ENCODE measurements around the gene ITGA6.

ITGA6 gene

GRCh38 chr2:172442072-172442895 is 14.9 kb downstream of the ITGA6 start:
- DNase-seq: peak; percentile 27

GRCh38 chr2:172445851-172446250 is 18.5 kb downstream of the ITGA6 start:
- DNase-seq: no peak

DNA sequence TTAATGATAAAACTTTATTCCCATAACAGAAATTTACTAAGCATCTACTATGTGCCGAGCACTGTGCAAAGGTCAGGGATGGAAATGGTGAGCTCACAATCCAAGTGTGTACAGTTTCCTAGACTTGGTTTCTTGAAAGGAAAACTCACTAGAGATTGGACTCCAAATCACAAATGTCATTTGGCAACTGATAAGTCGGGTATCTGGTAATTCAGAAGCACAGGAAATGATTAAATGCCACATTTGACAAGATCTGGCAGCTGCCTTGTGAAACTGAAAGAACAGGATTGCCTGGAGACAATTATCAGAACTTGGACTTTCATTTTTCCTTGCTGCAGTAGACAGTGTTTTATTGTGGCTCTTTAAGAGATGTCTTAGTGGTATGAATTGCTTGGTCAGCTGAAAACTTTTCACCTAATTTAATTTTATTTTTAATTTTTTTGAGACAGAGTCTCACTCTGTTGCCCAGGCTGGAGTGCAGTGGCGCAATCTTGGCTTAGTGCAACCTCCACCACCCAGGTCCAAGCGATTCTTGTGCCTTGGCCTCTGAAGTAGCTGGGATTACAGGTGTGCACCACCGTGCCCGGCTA is 19.2 kb downstream of the ITGA6 start:
- no peak for DNase-seq

DNA sequence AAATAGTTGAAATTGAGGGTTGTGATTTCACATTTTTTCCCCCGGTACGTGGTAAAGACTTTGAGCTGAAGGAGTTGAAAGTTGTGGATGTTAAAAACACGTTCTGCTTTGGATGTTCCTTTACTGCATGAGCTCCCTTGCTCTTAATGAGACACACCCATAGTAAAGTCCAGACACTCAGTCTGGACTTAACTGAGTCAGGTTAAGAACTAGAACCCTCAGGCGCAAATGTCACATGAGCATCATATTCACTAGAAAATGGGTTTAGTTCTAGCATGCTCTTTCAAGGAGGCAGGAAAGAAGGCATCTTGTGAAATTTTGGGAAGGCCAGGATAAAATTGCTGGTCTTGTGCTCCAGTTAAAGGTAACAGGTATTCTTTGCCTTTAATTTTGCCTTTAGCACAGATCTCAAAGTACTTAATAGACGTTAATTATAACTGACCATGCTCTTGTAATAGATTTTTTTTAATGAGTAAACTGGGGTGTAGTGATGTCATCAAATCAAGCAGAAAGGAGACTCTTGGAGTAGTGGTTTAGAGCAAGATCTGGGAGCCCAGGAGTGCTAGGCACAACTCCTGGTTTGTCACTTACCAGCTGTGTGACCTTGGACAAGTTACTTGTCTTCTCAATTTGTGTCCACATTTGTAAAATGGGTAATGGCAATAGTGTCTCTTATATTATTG is 20.6 kb downstream of the ITGA6 start:
- DNase-seq: no peak

GRCh38 chr2:172448544-172449267 is 21.3 kb downstream of the ITGA6 start:
- no peak for DNase-seq

GRCh38 chr2:172449911-172450550 is 22.6 kb downstream of the ITGA6 start:
- peak; percentile 37 for DNase-seq

DNA sequence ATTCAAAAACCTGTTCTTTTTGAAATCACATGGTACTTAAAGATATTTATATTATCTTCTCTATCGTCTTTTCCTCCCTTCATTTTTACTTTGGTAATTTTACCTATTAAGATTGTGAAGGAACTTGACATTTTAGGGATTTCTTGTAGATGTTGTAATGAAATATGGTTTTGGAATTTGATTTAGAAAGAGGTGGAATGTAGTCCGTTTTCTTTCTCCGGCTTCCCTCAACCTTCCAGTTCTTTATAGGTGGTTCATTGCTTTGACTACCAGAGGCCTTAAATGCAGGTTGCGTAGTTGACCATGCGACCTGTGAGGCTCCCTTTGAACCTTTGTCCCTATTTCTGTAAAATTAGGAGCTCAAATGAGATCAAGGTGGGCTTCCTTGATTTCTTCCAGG is 24.5 kb downstream of the ITGA6 start:
- DNase-seq: no peak

GRCh38 chr2:172452845-172453244 is 25.5 kb downstream of the ITGA6 start:
- DNase-seq: no peak

- DNase-seq: no peak
These were observed 27.2 kb downstream of the ITGA6 start for GRCh38 chr2:172454404-172455120.

DNA sequence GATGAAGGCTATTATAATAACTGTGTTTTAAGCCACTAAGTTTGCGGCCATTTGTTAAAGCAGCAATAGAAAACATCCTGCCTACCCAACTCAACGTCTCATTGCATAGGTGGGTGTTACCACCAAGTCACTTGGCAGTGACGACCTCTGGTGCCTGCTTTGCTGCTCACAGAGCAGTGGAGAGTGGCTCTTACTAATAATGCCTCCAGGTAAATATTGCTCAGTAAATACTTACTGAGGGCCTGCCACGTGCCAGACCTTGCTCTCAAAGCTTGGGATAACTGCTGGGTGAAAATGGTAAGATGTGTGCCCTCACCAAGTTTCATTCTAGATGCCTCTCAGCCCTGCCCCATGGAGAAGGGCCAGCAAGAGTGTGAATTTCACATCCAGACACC is 27.7 kb downstream of the ITGA6 start:
- DNase-seq: no peak

GRCh38 chr2:172456002-172456401 is 28.6 kb downstream of the ITGA6 start:
- DNase-seq: no peak

GRCh38 chr2:172457536-172457935 is 30.1 kb downstream of the ITGA6 start:
- DNase-seq: no peak

DNA sequence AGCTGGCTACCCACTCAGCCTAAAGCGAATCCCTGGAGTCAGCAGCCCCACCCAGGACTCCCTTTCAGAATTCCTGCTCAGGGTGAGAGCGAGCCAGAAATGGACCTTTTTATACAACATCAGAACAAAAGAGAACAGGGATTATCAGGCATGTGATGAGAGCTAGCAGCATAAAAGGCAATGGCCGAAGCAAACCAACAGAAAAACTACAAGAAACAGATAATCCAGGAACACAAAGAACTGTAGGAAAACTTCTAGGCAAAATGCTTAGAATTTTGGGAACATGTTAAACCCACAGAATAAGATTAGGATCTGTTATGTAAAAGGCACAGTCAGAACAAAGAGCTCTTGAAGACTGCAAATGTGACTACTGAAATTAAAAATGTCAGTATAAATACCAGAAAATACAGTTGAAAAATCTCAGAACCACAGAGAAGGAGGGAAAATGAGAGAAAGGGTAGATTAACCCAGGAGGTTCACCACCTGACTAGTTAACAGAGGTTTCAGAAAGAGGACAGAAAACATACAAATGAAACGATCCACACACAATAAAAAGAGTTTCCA is 31.3 kb downstream of the ITGA6 start:
- DNase-seq: no peak

- no peak for DNase-seq
These were observed 33.4 kb downstream of the ITGA6 start for GRCh38 chr2:172460780-172461201.

DNA sequence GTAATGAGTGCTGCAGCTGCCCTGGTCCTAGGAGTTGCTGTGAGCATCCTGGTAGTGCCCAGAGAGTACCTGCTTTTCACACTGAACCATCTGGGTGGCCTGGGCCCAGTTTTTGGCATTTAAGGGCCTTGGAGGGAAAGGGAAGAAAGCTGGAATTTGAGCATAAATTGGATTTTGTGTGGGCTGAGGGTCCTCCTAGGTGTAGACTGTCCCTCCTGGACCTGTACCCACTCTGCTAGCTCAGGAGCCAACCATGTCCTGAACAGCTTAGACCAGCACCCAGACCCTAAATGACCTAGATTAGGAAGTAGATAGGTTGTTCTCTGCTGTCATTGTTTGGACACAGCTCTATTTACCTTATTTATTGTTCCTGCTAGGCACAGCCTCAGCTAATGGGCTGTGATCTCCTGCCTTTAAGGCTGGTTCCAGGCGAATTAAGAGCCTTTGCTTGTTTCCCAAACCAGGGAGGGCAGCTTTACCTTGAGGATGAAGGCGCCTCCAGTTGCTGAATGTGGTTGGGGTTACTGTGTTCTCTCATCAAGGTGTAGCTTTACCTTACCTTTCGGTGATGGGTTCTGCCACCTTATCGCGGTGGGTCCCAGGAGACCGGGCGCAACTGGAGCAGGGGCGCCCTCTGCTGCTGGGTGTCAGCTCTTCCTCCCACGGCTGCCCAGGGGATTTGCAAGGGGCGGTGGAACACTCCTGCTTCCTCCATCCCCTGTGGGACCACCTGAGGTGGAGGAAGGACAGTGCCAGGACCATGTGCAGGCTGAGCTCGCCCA is 34.4 kb downstream of the ITGA6 start:
- DNase-seq: peak; percentile 35

GRCh38 chr2:172462373-172462848 is 35.0 kb downstream of the ITGA6 start:
- no peak for DNase-seq

- no peak for DNase-seq
These were observed 35.5 kb downstream of the ITGA6 start for GRCh38 chr2:172462849-172463381.

DNA sequence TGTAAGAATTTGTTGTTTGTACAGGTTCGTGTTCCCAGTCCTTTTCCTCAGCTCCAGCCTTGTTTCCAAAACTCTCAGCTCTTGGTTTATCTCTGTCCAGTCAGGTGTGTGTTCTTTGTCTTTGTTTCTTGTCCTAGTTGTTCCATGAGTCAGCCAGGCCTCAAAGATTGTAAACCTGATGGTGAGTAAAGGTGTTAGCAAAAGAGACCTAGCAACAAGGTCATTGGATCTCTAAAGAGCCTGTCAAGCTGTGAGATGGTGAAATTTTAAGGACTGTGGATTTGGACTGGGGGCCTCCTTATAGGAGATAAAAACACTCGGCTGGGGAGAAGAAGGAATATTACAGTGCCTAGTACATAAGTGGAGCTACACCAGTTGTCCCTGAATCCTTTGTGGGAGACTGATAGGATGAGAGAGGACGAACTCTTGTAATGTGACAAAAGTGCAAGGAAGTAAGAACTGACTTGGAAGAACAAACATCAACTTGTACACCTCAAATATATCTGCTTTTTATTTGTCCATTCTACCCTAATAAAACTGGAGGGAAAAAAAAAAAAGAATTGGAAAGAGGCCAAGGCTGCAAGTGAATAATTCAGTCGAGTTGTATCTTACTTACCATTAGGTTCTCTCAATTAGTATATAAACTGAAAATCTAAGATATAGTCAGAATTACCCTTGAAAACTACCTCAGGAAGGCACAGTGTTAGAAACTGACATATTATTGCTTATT is 37.2 kb downstream of the ITGA6 start:
- DNase-seq: no peak

All from fibroblast of skin of scalp (primary cell).